SU-DHL-6 (cell line): ENCODE measurements around the gene LAMA2.

Source experiments
- H2AFZ ChIP-seq: fragments of 200-600 bp; sonication (generic); 2 replicates; pipeline ENCODE4 v1.6.1; 2014; ENCODE audit warnings: low read depth, mild to moderate bottlenecking, moderate library complexity, mixed read lengths, antibody characterized with exemption, low read length; ENCODE audit not compliant: severe bottlenecking
- H3F3A ChIP-seq: fragments of 200-600 bp; shearing (Covaris generic); 2 replicates; pipeline ENCODE4 v1.6.0; 2016; ENCODE audit warnings: antibody characterized with exemption, mild to moderate bottlenecking; ENCODE audit not compliant: insufficient read depth
- H3K27ac ChIP-seq: fragments of 200-600 bp; sonication (generic); 2 replicates; pipeline ENCODE4 v1.5.1; 2016; ENCODE audit warnings: low read depth, mild to moderate bottlenecking, low read length, moderate library complexity, mixed read lengths
- H3K27me3 ChIP-seq: fragments of 200-600 bp; sonication (generic), shearing (Covaris generic); 2 replicates; pipeline ENCODE4 v1.6.0; 2014; ENCODE audit warnings: mild to moderate bottlenecking, low read length
- H3K36me3 ChIP-seq: fragments of 200-600 bp; sonication (generic); 2 replicates; pipeline ENCODE4 v1.6.1; 2014; ENCODE audit warnings: mild to moderate bottlenecking, low read length, mixed read lengths
- H3K4me2 ChIP-seq: fragments of 300-600, 200-600 bp; shearing (Covaris generic), sonication (generic); 2 replicates; pipeline ENCODE4 v1.6.0; 2014; ENCODE audit warnings: low read length, low read depth, mild to moderate bottlenecking; ENCODE audit not compliant: poor library complexity, severe bottlenecking
- H3K4me3 ChIP-seq: fragments of 200-600 bp; sonication (generic); 2 replicates; pipeline ENCODE4 v1.5.1; 2014; ENCODE audit warnings: antibody characterized with exemption, low read length, mild to moderate bottlenecking, mixed read lengths; ENCODE audit not compliant: insufficient read depth, poor library complexity, severe bottlenecking
- H3K79me2 ChIP-seq: fragments of 200-600 bp; sonication (generic); 2 replicates; pipeline ENCODE4 v1.6.1; 2014; ENCODE audit warnings: mild to moderate bottlenecking, low read length, moderate library complexity; ENCODE audit not compliant: insufficient read depth
- H3K9ac ChIP-seq: fragments of 200-600 bp; sonication (generic); 2 replicates; pipeline ENCODE4 v1.7.0; 2014; ENCODE audit warnings: mild to moderate bottlenecking, low read length
- H3K9me2 ChIP-seq: fragments of 200-600 bp; sonication (generic); replicated peaks from 2 replicates; pipeline ENCODE4 v1.6.1; 2014; ENCODE audit warnings: low read length; ENCODE audit not compliant: insufficient read depth
- H3K9me3 ChIP-seq: fragments of 200-600 bp; sonication (generic); 2 replicates; pipeline ENCODE4 v1.6.1; 2014; ENCODE audit warnings: low read length, mixed read lengths; ENCODE audit not compliant: insufficient read depth
- H4K20me1 ChIP-seq: fragments of 200-600 bp; sonication (generic); 2 replicates; pipeline ENCODE4 v1.6.1; 2014; ENCODE audit warnings: low read depth, mild to moderate bottlenecking, antibody characterized with exemption, low read length, moderate library complexity, mixed read lengths
- CTCF ChIP-seq: fragments of 200-600 bp; sonication (generic); IDR thresholded peaks from one replicate; pipeline ENCODE4 v1.5.1; 2017; ENCODE audit warnings: antibody characterized with exemption, mild to moderate bottlenecking, low read length, moderate library complexity; ENCODE audit not compliant: insufficient read depth, poor library complexity, severe bottlenecking
- EZH2phosphoT487 ChIP-seq: fragments of 200-600 bp; sonication (generic), shearing (Covaris generic); conservative IDR thresholded peaks from 2 replicates; pipeline ENCODE4 v1.6.1; 2018; ENCODE audit warnings: mild to moderate bottlenecking, antibody characterized with exemption, low read length, moderate library complexity, mixed read lengths

LAMA2 gene

GRCh38 chr6:129302671-129303070, 419.7 kb downstream of the LAMA2 start:
- H3K4me3 ChIP-seq: no peak overlapping the region
- no peaks in the 10 kb centered on the region for H3F3A ChIP-seq
- H3K36me3 ChIP-seq: no peaks in the 10 kb centered on the region
- no peak overlapping the region for H3K27ac ChIP-seq
- H3K9me2 ChIP-seq: no peaks in the 10 kb centered on the region
- no peak overlapping the region for H2AFZ ChIP-seq
- H3K4me2 ChIP-seq: no peak overlapping the region
- H3K27me3 ChIP-seq: no peaks in the 10 kb centered on the region
- no peaks in the 10 kb centered on the region for H3K79me2 ChIP-seq
- TF ChIP-seq EZH2phosphoT487: no peak
- TF ChIP-seq CTCF: no peak
- H3K9ac ChIP-seq: no peak overlapping the region
- no peaks in the 10 kb centered on the region for H3K9me3 ChIP-seq
- H4K20me1 ChIP-seq: no peaks in the 10 kb centered on the region

- H3F3A ChIP-seq: no peaks in the 10 kb centered on the region
- no peak overlapping the region for H3K4me3 ChIP-seq
- no peaks in the 10 kb centered on the region for H3K27me3 ChIP-seq
- no peak for TF ChIP-seq CTCF
- H3K4me2 ChIP-seq: no peak overlapping the region
- H3K9ac ChIP-seq: no peak overlapping the region
- H3K9me2 ChIP-seq: no peaks in the 10 kb centered on the region
- no peaks in the 10 kb centered on the region for H3K79me2 ChIP-seq
- H3K9me3 ChIP-seq: no peaks in the 10 kb centered on the region
- H3K36me3 ChIP-seq: no peaks in the 10 kb centered on the region
- H3K27ac ChIP-seq: no peak overlapping the region
- H2AFZ ChIP-seq: no peak overlapping the region
- no peaks in the 10 kb centered on the region for H4K20me1 ChIP-seq
Observed at GRCh38 chr6:129306826-129307225, 423.9 kb downstream of the LAMA2 start.

GRCh38 chr6:129307845-129308244, 424.9 kb downstream of the LAMA2 start:
- Histone ChIP-seq H3K79me2 (no peaks in the 10 kb centered on the region), H3K27ac (no peak overlapping the region), H3K9ac (no peak overlapping the region), H3K9me3 (no peaks in the 10 kb centered on the region), H3K9me2 (no peaks in the 10 kb centered on the region), H4K20me1 (no peaks in the 10 kb centered on the region), H3K4me2 (no peak overlapping the region), H3K4me3 (no peak overlapping the region), H3K27me3 (no peaks in the 10 kb centered on the region), H2AFZ (no peak overlapping the region), H3K36me3 (no peaks in the 10 kb centered on the region), H3F3A (no peaks in the 10 kb centered on the region)
- no peak for TF ChIP-seq CTCF
- TF ChIP-seq EZH2phosphoT487: no peak

GRCh38 chr6:129309154-129309553, 426.2 kb downstream of the LAMA2 start:
- TF ChIP-seq EZH2phosphoT487 (no peak), CTCF (no peak)
- Histone ChIP-seq H3K36me3 (no peaks in the 10 kb centered on the region), H3F3A (no peaks in the 10 kb centered on the region), H3K9me3 (no peaks in the 10 kb centered on the region), H3K4me2 (no peak overlapping the region), H3K9me2 (no peaks in the 10 kb centered on the region), H3K4me3 (no peak overlapping the region), H4K20me1 (no peaks in the 10 kb centered on the region), H3K27ac (no peak overlapping the region), H2AFZ (no peak overlapping the region), H3K27me3 (no peaks in the 10 kb centered on the region), H3K79me2 (no peaks in the 10 kb centered on the region), H3K9ac (no peak overlapping the region)
